ENCODE results near the gene MT1X.

DNA sequence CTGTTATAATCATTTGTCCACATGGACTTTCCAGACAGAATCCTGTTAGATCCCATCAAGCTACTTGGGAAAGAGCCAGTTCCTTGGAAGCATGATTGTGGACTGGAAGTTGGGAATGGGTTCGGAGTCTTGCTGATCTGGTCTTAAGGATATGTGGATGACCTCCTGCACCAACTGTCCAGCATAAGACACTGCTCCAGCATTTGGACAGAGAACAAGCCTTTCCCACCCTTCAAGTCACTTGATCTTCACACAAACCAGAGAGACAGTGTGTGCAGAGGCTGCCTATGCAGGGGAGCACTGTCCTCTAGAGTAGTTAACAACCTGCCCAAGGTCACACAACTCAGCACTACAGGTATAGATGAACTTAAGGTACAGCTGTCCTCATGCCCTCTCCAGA is 36.4 kb upstream of the MT1X start:
- TF ChIP-seq EZH2 (IDR thresholded peaks at IDR 0.05; ENCODE audit: low read length), result no peak
- TF ChIP-seq, protein P1, sequence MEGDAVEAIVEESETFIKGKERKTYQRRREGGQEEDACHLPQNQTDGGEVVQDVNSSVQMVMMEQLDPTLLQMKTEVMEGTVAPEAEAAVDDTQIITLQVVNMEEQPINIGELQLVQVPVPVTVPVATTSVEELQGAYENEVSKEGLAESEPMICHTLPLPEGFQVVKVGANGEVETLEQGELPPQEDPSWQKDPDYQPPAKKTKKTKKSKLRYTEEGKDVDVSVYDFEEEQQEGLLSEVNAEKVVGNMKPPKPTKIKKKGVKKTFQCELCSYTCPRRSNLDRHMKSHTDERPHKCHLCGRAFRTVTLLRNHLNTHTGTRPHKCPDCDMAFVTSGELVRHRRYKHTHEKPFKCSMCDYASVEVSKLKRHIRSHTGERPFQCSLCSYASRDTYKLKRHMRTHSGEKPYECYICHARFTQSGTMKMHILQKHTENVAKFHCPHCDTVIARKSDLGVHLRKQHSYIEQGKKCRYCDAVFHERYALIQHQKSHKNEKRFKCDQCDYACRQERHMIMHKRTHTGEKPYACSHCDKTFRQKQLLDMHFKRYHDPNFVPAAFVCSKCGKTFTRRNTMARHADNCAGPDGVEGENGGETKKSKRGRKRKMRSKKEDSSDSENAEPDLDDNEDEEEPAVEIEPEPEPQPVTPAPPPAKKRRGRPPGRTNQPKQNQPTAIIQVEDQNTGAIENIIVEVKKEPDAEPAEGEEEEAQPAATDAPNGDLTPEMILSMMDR (optimal IDR thresholded peaks at IDR 0.05 in 1 of 3, IDR thresholded peaks at IDR 0.05 in 1 of 3, conservative IDR thresholded peaks at IDR 0.05 in 1 of 3; ENCODE audit: extremely low read depth in 1 of 3, insufficient read depth in 2 of 3, low read length in 3 of 3), result no peak
